ENCODE data around the gene SNAP25.

SNAP25 gene

DNA sequence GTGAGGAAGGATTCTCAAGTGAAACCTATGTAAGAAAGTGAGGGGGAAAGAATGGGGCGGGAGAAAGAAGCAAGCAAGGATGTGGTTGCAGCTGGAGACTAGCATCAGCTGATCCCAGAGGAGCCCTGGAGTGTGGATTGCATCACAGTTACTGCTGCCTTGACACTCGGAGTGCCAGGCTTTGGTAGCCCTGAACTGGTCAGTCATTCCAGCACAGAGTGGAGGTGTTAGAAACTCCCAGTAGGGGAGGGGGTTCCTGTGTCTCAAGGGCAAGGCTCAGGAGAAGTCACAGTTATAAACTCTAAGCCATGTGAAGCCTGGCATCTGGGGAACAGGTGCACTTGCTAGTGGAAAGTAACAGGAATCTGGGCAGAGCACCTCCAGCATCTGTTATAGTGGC is 23.5 kb downstream of the SNAP25 start:
- DNase-seq, result no peak
- H3K4me3 ChIP-seq (ENCODE audit: low read depth, low read length), result no peak overlapping the region
- H3K27ac ChIP-seq, result no peak overlapping the region
- in situ Hi-C loops (cut with HindIII; ENCODE audit: low pct_ligation_motif_present, low sequenced_read_pairs), result no loop called here
- no peaks in the 10 kb centered on the region for H3K36me3 ChIP-seq (replicated peaks)
- TF ChIP-seq, protein P1, sequence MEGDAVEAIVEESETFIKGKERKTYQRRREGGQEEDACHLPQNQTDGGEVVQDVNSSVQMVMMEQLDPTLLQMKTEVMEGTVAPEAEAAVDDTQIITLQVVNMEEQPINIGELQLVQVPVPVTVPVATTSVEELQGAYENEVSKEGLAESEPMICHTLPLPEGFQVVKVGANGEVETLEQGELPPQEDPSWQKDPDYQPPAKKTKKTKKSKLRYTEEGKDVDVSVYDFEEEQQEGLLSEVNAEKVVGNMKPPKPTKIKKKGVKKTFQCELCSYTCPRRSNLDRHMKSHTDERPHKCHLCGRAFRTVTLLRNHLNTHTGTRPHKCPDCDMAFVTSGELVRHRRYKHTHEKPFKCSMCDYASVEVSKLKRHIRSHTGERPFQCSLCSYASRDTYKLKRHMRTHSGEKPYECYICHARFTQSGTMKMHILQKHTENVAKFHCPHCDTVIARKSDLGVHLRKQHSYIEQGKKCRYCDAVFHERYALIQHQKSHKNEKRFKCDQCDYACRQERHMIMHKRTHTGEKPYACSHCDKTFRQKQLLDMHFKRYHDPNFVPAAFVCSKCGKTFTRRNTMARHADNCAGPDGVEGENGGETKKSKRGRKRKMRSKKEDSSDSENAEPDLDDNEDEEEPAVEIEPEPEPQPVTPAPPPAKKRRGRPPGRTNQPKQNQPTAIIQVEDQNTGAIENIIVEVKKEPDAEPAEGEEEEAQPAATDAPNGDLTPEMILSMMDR (IDR thresholded peaks at IDR 0.05; ENCODE audit: low read depth, low read length, missing control alignments), result no peak
- H3K27me3 ChIP-seq (replicated peaks), result no peaks in the 10 kb centered on the region

DNA sequence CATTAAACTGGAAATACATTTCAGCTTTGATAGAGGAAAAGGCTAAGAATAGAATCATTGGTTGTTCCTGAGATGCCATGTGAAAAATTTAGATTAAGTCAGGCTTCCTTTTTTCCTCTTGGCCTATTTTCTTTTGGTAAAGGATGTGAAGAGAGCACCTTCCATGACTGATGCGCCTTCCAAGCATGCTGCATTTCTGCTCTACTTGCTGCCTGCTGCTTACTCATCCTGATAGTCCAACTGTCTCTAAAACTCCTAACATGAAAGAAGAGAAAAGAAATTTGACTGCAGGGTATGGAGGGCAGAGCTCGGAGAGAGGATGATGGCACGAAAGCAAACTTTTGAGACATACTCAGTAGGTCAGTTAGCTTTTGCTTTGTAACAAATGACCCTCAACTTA is 28.8 kb downstream of the SNAP25 start:
- in situ Hi-C loops (cut with HindIII; ENCODE audit: low pct_ligation_motif_present, low sequenced_read_pairs), result no loop called here

DNA sequence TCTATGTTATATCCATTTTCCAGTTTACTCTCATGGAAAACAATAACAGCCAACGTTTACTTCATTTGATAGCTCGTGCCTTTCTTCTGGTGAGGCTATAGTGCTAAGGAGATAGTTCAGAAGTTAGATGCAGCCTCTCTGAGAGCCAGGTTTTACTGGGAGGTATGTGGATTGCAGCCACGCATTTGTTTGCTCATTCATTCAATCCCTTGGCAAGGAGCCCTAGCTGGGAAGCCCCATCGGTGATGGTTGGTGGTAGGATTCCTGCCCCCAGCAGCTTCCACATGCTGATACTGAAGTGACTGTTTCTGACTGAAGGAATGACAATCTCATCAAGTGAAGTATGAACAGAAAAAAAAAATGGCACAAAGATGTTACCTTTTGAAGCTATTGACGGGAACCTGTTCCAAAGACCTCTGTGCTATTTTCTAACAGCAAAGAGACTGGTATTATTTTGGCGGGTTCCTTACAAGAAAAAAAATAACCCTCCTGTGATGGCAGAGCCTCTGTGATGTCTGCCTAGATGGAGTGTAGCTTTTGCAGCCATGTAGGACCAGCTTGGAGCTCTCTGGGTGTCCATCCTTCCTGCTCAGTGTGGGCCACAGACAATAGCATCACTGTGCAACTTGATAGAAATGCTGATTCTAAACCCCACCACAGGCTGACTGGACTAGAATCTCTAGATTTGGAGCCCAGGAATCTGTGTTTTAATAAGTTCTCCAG is 30.6 kb downstream of the SNAP25 start:
- H3K4me3 ChIP-seq (ENCODE audit: low read depth, low read length), result no peak overlapping the region
- in situ Hi-C loops (cut with HindIII; ENCODE audit: low pct_ligation_motif_present, low sequenced_read_pairs), result no loop called here
- TF ChIP-seq, protein P1 (IDR thresholded peaks at IDR 0.05; ENCODE audit: low read depth, low read length, missing control alignments), result no peak
- H3K36me3 ChIP-seq (replicated peaks), result no peaks in the 10 kb centered on the region
- no peaks in the 10 kb centered on the region for H3K27me3 ChIP-seq (replicated peaks)
- DNase-seq, result no peak
- H3K27ac ChIP-seq, result no peak overlapping the region

More for the DNA sequence above, 28.8 kb downstream of the SNAP25 start:
- TF ChIP-seq, protein P1 (IDR thresholded peaks at IDR 0.05; ENCODE audit: low read depth, low read length, missing control alignments), result no peak
- Histone ChIP-seq H3K36me3 (replicated peaks) (no peaks in the 10 kb centered on the region), H3K27ac (no peak overlapping the region), H3K4me3 (ENCODE audit: low read depth, low read length) (no peak overlapping the region), H3K27me3 (replicated peaks) (no peaks in the 10 kb centered on the region)
- no peak for DNase-seq

DNA sequence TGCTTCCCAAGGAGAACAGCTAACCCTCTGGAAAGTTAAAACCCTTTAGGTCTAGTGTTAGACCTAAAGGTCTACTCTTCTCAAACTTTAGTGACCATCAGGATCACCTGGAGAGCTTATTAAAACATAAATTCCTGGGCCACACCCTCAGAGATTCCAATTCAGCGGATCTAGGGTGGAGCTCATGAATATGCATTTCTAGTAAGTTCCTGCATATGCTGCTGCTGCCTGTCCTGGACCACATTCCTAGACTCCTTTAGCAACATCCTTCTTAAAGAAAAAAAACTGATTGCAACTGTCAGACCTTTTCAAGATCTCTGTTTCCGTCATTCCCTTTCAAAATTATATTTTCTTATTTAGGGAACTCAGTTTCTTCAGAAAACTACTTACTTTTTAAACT is 31.2 kb downstream of the SNAP25 start:
- H3K36me3 ChIP-seq (replicated peaks), result no peaks in the 10 kb centered on the region
- in situ Hi-C loops (cut with HindIII; ENCODE audit: low pct_ligation_motif_present, low sequenced_read_pairs), result no loop called here

DNA sequence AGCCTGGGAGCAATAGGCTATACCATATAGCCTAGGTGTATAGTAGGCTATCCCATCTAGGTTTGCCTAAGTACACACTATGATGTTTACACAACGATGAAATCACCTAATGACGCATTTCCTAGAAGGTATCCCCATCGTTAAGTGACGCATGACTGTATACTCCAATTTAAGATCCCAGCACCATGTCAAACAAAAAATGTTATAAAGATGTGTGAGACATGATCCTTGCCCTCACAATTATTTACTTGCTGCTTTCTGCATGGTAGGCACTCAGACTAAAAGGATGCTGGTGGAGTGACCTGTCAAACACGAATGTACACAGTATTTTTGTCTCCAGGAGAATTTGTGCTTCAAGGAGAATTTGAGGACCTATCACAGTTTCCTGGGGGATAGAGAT is 32.3 kb downstream of the SNAP25 start:
- in situ Hi-C loops (cut with HindIII; ENCODE audit: low pct_ligation_motif_present, low sequenced_read_pairs), result no loop called here
- DNase-seq, result no peak
- no peaks in the 10 kb centered on the region for H3K36me3 ChIP-seq (replicated peaks)
- TF ChIP-seq, protein P1 (IDR thresholded peaks at IDR 0.05; ENCODE audit: low read depth, low read length, missing control alignments), result no peak
- no peaks in the 10 kb centered on the region for H3K27me3 ChIP-seq (replicated peaks)
- no peak overlapping the region for H3K27ac ChIP-seq
- H3K4me3 ChIP-seq (ENCODE audit: low read depth, low read length), result no peak overlapping the region

More for the DNA sequence above, 31.2 kb downstream of the SNAP25 start:
- no peak overlapping the region for H3K27ac ChIP-seq
- H3K4me3 ChIP-seq (ENCODE audit: low read depth, low read length), result no peak overlapping the region
- TF ChIP-seq, protein P1 (IDR thresholded peaks at IDR 0.05; ENCODE audit: low read depth, low read length, missing control alignments), result no peak
- no peak for DNase-seq
- H3K27me3 ChIP-seq (replicated peaks), result no peaks in the 10 kb centered on the region

DNA sequence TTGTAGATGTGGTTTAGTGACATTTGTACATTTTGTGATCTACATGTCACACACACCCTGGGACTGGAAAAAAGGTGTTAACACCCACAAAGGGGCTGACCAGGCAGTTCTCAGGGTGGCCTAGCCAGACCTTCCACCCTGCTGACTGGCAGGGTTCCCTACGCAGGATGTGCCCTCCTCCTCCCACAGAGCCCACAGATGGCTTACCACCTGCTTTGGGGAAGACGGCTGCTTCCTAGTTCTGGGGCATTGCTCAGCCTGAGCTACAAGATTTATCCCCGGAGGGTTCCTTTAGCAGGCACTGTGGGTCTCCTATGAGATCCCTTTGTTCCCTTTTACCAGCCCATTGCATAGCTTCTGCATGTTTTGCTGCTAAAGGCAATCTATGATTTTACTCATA is 35.1 kb downstream of the SNAP25 start:
- Histone ChIP-seq H3K4me3 (ENCODE audit: low read depth, low read length) (no peak overlapping the region), H3K27me3 (replicated peaks) (no peaks in the 10 kb centered on the region), H3K27ac (no peak overlapping the region), H3K36me3 (replicated peaks) (no peaks in the 10 kb centered on the region)
- in situ Hi-C loops (cut with HindIII; ENCODE audit: low pct_ligation_motif_present, low sequenced_read_pairs), result no loop called here
- DNase-seq, result no peak
- TF ChIP-seq, protein P1 (IDR thresholded peaks at IDR 0.05; ENCODE audit: low read depth, low read length, missing control alignments), result no peak
